Suppressor macrophage (primary cell): ENCODE data around the gene MYLK4.

ENCODE experiments used
- DNase-seq, 4 experiments: peaks; one replicate each; pipeline ENCODE4 v3.0.0-alpha.2; 2020 to 2022

Gene MYLK4

DNA sequence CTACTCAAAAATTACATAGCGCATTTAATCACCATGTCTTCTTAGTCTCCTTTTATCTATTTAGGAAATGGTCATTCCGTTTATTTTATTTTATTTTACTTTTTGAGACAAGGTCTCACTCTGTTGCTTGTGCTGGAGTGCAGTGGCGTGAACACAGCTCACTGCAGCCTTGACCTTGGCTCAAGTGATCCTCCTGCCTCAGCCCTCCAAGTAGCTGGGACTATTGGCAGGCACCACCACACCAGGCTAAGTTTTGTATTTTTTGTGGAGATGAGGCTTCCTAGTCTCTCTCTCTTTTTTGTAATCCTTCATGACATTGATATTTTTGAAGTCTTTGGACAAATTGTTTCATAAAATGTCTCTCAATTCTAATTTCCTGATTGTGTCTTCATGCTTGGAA is 4.7 kb upstream of the MYLK4 start:
- no peak for DNase-seq

DNA sequence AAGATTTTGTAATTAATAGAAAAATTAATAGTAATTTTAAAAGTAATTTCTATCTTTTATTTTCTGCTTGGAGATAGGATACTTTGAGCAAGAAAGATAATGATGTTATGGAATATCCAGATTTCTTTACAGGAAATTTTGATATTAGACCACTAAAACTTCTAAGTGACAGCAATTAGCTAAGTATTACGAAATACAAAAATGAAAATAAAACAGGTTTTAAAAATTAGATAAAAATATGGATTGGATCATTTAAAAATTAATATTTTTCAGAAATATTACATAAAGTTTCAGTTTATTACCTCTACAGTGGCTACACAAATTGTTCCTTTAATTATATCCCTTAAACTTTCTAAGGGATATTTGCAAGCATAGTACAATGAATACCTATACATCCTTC is 4.2 kb upstream of the MYLK4 start:
- DNase-seq: no peak

DNA sequence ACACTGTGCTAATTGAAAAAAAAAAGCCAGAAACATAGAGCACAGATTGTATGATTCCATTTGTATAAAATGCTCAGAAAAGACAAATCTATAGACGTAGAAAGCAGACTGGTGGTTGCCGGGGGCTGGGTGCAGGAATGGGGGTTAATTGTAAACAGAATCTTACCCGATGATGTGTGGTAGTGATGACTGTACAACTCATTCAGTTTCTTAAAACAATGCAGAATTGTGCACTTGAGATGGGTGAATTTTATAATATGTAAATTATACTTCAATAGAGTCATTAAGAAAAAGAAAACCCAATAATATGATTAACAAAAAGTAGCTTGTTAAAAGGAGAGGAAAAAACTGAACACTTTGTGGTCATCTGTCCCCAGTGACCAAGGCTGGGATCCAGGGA is 3.7 kb upstream of the MYLK4 start:
- DNase-seq: no peak

DNA sequence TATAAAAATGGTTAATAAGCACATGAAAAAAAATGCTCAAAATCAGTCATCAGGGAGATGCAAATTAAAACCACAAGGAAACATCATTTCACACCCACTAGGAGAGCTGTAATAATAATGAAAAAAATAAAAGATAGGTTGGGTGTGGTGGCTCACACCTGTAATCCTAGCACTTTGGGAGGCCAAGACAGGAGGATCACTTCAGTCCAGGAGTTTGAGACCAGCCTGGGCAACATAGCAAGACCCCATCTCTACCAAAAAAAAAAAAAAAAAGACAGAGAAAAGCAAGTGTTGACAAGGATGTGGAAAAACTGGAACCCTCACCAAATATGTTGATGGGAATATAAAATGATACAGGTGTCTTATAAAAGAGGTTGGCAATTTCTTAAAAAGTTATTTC is 3.0 kb upstream of the MYLK4 start:
- DNase-seq: no peak

DNA sequence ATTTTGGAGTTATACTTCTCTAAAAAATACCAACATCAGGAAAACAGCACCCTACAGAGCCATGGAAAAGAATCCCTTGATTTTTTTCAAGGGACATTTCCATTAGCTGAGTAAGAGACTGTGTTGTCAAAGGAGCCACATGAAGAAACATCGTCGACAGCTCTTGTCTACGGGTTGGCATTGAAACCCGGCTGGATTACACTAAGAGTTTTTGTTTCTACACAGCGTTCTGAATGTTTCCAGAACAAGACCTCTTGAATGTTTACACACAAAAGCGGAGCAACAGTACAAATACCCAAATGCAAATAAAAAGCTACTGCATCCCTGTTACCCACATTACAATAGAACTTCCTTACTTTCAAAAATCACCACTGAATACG is 2.4 kb upstream of the MYLK4 start:
- DNase-seq: no peak

DNA sequence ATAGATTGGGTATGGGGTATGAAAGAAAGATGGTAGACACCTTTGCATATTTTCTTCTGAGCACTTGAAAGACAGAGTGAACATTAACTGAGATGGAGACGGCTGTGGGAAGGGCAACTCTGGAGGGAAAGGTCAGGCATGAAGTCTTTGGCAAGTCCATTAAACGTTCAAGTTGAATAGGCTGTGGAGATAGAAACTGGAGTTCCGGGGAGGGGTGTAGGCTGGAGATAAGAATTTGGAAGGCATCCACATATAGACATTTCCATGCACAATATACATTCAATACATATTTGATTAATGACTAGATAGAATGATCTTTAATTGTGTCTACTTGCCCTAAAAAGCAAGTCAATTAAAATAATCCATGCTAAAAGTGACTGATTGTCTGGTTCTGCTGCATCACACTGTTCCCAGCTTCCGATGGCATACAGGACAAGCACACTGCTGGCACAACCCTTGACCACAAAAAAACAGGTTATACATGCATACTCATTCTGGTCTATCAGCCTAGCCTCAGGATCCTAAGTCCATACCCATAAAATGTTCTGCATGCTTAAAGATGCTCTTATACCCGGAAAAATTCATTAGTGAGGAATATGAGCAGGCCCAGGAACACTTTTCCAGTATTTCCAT is 1.9 kb upstream of the MYLK4 start:
- DNase-seq: no peak

DNA sequence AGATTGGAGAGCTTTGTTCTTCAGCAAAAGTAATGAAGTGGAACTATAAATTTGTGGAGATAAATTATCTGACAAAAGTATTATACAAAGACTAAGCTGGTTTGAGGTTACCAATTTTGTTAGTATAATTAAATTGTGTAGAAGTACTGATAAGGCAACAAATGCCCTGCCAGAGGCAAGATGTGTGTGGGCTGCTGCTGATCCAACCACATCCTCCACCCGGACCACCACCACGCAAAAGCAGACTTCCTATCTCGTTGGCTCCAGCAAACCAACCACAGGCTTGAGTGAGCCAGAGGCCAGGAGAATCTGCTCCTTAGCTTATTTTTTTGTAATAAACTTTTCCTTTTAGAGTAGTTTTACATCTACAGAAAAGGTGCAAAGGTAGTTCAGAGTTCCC is 1.1 kb upstream of the MYLK4 start:
- DNase-seq: peak in 3 of 4 experiments; percentile 49 to 62 (median 54)

DNA sequence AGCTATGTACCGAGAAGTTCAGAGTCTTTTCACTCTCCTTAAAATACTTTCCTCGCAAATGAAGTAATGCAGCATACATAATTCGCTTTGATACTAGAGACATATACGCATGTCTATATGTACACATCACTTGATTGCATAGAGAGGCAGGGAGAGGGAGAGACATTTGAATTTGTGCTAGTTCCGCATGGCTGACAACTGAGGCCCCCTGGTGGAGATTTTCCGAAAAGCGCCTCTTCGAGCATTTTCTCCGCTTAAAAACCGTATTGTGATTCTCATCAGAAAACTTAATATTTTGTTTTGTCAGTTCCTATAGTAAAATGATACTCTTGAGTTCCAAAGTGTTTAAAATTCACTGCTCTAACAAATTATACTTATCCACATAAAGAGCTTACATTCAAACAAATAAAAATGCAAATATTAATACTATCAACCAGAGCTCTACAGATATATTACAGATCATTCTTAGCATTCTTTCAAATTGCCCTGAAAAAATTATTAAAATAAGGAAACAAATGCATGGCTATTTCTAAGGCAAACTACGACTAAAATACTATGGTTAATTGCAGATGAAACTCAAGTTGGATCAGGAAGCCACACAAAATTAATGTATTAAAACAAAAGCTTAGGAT is 637 bp downstream of the MYLK4 start:
- DNase-seq: peak; percentile 80 to 91 (median 84)

DNA sequence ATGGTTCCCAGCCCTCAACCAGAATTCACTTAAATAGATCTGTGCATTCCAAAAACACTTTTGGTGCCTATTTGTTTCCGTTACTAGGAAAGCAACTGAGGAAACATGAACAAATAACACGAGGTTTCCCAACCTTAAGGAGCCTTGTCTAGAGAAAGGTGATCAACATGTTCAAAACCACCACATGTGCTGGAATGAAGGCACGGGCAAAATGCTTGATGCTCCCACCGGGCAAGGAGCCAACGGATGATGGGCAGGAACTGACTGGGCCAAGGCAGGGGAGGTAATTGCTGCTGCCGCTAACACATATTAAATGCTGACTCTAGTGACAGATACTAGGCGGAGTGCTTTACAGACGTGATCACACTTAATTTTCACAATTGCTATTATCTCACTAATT is 2.5 kb downstream of the MYLK4 start:
- no peak for DNase-seq

DNA sequence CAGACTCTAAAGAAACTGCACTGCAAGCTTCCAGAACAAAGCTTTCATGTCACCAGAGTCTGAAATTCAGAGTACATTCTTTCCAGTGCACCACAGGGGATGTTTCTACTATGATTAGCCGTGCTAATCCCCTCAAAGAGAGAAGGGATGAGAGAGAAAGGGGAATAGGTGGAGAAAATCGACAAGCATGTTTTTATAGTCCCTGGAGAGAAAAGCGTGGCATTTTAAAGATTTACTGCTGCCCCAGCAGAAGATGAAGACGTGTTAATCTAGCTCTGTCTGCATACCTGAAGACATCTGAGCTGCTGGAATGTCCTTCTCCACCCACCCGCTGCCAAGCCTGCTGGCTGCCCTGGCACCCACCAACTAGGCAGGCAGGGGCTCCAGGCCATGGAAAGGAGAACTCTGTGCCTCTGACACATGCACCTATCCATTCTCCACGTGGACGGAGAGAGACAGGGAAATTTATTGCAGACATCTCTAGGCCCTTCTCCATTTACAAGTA is 4.1 kb downstream of the MYLK4 start:
- no peak for DNase-seq

DNA sequence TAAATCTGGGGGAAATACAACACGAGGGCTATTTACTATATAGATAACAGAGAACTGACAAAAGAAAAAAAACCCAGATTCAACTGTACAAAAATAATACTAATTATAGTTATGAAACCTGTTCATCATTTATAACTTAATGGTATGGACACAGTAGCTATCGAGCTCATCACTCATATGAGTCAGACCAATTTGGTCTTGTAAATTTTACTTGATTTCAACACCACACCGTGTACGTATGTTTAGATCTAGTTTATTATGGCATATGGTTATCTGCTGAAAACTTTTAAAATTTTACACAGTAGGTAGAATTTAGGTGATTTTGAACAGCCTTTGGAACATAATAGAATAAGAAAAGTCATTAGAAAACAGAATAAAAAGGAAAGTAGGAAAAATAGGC is 5.5 kb downstream of the MYLK4 start:
- DNase-seq: no peak

DNA sequence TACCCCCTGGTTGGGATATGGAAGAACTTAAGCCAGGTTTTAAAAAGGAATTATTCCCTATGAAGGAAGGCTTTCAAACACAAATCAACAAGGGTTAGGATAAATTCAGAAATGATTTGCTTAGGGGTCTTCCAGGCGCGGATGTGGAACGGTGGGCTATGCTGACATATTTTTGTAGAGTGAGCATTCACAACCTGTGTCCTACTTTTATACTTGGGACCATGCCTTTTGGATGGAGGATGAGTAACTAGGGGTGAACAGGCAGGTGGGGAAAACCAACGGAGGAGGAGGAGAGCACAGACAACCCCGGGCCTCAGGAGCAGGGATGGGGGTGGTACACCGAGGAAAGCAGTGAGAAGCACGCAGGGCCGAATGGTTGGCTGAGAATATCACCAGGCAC is 5.9 kb downstream of the MYLK4 start:
- no peak for DNase-seq

DNA sequence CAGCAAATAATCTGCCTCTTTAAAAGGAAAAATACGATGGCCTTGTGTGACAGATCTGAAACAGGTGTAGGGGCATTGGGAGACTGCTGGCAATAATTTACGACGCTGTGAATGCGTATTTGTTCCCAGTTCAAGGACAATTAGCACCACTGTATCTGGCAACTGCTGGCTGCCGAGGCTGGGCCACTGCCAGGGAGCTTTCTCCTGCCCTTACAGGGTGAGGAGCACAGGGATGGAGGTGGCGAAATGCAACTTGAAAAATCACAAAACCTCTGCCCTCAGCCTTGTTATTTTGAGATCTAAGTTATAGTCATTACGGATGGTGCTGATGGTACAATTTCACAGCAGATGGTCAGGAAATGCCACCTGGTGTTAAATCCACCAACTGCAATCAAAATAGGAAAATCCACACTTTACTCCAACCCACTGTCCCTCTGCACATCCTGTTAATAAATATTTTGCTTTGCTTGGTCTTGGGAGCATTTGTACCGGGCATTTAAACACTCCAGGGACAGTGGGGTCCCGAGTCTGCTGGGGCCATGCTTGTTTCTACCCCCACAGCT is 6.4 kb downstream of the MYLK4 start:
- DNase-seq: no peak

DNA sequence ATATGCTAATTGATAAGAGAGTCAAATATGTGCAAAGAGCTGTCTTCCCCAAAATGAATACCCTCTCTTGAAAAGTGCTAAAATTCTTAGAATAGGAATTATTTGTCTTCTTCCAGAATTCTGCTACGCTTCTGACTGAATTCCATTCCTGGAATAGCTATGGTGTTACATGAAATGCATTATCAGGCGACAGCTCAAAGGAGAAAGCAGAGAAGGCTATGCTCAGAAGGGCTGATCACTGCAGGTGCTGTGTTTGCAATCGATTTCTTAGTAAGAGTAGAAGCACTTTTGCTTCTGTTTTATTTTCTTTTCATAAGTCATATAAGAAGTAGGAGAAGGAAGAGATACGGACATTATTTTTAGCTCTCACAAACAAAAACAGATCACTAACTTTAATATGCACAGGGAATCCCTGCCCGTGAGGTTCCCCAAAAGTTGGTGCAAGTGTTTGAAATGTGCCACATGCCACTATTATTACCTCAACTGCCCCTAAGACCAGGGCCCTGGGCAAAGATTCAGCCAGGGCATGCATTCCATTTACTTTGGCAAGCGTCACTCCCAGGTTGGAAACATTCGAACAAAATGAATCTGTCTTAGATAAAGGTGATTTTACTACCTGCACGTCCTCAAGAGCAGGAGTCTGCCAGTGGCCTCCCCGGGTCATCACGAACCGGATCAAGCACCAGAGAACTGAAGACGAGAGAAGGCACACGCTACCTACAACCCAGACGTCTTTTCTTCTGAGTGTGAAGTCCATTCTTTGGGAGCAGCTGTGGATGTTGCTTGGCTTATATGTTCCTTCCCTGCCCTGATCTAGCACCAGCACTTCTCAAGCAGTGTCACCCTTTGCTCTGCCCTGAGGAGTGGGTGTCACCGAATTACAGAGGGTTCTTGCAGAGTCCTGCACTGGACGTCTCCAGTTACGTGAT is 7.2 kb downstream of the MYLK4 start:
- DNase-seq: no peak

DNA sequence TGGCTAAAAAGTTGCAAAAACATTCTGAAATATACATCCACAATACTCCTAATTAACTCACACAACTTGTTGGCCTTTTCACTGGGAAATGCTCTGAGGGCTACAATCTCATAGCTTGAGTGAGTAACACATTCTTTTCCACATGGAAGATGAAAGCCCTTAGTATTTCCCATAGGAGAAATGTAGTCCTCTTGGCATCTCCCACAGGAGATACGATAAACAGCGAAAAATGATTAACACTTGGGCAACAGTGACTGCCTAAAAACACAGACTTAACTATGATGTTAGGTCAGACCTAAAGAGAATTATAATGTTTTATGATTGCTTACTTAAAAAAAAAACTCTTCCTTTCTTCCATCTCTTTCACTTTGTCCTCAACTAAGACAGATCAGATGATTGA is 9.0 kb downstream of the MYLK4 start:
- DNase-seq: no peak

DNA sequence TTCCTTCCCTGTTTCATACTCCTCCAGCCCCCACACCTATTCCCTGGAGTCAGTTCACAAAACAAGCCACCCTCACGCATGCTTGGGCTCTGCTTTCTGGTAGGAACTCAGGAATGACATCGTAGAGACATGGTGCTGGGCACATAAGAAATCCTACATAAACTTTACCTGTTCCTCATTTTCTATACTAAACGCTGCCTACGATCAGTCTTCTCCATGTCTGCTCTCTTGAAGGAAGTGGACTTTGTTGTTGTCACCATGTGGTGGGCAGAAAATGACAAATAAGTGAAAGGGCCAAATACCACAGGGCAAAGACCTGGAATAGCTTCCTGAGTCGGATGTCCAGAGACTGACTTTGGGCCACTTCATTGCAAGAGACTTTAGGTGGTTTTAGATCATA is 10.1 kb downstream of the MYLK4 start:
- DNase-seq: peak; percentile 68 to 88 (median 74)

DNA sequence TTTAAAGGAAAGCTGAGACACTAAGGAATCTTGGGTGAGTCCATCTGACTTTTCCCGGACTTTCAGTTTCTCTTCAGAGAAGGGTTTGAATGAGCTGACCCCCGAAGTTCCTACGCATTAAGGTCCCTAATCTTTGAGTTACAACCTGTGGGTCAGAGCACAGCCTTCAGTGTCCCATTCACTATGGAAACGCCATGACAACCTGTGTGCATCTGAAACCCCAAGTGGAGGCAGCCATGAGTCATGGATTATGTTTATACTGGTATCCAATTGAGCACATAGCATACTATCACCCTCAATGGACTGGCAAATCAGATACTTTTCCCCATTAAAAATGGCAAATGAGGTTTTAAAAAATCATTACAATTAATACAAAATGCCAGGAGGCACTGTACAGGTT is 11.4 kb downstream of the MYLK4 start:
- peak in 1 of 4 experiments; percentile 49 for DNase-seq

DNA sequence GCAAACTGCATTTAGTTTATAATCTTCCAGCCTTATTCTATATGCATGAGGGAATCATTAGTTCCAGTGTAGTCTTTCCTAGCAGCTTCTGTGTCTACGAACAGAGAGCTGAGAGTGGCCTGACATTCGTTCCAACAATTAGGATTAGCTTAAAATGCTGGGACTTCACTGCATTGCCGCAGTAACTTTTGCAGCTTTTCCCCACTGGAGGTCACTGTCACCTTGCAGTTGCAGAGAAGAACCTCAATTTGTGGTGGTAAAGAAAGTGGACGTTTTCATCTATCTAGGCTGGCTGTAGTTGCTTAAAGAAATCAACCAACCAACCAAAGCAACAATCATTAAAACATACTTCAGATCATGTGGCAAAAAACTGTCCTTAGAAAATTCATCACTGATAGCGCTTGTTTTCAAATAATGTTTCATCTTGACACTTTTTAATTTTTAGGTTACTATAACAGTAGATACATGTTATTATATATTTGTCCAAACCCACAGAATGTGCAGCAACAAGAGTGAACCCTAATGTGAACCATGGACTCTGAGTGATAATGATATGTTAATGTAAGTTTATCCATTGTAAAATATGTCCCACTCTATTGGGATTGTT is 12.2 kb downstream of the MYLK4 start:
- DNase-seq: peak; percentile 80 to 87 (median 83)

DNA sequence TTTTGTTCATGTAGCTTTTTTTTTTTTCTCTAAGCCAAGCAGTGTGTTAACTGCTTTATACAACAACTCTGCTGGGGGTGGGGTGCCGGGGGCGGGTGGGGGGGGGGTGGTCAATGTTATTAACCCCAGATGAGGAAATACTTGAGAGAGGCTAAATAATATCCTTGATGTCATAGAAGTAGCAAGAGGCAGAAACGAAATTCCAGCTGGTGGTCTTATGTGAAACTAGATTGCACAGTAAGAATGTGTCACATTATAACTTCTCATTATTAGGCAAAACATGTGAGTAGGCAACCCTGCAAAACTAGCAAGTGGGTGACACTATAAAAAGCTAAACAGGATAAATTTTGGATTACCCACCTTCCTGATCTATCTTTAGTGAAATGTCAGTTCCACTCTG is 12.8 kb downstream of the MYLK4 start:
- peak; percentile 18 to 85 (median 68) for DNase-seq

DNA sequence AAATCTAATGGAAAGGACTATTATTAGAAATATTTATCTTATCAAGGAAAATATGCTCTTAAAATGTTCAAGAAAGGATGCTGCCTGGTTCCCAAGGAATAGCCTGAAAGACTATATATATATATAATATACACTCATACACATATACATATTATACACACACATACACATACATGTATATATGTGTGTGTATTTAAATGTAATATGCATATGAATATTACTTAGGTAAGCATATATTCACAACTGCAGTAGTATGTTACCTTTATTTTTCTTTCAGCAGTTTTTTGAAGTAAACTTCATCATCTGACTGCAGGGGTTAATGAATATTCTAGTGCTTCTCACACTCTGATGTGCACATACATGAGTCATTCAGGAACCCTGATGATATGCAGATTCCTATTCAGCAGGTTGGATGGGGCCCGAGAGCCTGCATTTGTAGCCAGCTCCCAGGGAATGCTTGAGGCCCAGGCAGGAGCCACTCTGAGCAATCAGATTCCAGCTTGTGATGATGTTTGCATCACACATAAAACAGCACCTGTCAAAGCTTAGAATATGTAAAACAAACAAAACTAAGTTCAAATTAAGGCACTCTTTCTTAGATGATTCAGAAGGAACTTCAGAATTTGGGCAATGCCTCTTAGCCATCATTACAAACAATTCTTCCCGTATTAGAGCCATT is 16.1 kb downstream of the MYLK4 start:
- DNase-seq: peak; percentile 40 to 68 (median 49)

DNA sequence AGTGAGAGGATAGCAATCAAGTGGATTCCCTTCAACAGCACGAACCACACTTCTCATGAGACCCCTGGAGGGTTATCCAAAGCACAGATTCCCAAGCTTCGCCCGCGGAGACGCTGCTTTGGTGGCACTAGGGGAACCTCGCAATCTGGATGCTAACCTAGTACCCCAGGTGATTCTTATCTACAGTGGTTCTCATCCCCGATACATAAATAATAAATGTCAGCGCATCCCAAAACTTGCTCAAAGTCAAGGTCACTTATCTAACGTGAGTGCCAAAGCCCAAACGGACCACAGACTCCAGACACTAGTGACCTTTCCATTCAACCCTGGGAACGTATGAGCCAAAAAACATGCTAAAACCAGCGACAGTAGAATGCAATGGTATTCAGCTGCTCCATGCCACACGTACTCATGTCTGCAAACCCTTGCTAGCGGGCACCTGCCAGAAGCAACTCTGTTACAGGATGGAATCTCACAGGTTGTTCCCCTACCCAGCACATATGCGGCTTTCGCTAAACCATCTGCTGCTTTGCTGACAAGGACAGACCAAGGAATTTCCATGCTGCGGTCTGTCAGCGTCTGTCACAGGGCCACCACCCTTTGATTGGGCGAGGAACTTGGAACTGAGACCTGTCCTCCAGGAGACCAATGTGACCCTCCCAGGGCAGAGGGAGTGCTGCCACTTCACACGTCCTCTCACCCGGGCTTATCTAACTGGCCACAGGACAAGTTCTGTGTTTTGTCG is 16.8 kb downstream of the MYLK4 start:
- no peak for DNase-seq
